Astrocyte of the spinal cord (primary cell): Measurements from ENCODE around the gene LBH.

Experiments used
- DNase-seq: peaks from one replicate; pipeline ENCODE4 v3.0.0; 2011; ENCODE audit warnings: low read depth, low spot score
- H3K4me3 ChIP-seq: 2 replicates; pipeline ENCODE4 v1.5.1; 2011; ENCODE audit warnings: low read depth, mild to moderate bottlenecking, low read length, moderate library complexity
- in situ Hi-C: cut with HindIII; loops from 2 replicates; pipeline ENCODE4 v1.10.0; 2017; ENCODE audit warnings: low sequenced_read_pairs
- TF ChIP-seq, protein P1 (sequence below): IDR thresholded peaks from 2 replicates; pipeline ENCODE4 v1.5.1; 2012; ENCODE audit warnings: low read depth, mild to moderate bottlenecking, low read length, inconsistent platforms

The LBH gene

DNA sequence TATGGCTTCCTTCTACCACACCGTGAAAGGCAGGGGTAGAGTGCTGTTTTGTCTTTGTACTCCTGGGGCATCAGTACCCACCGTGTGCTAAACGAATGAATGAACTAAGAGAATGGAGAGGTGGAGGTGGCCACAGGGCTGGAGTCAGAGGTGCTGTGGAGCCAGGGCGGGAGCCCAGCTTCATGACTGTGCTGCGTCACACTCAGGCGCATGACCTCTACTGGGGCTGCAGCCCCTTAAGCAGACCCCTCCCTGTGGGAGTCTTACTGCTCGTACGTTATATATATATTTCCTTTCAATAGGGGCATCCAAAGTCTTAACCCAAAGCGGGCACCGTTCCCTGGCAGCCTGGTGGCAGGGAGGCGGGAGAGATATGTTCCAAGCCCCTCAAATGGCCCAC lies 18.0 kb upstream of the LBH start:
- H3K4me3 ChIP-seq = no peak overlapping the region
- DNase-seq = no peak
- in situ Hi-C loops = no loop called here
- TF ChIP-seq, protein P1, sequence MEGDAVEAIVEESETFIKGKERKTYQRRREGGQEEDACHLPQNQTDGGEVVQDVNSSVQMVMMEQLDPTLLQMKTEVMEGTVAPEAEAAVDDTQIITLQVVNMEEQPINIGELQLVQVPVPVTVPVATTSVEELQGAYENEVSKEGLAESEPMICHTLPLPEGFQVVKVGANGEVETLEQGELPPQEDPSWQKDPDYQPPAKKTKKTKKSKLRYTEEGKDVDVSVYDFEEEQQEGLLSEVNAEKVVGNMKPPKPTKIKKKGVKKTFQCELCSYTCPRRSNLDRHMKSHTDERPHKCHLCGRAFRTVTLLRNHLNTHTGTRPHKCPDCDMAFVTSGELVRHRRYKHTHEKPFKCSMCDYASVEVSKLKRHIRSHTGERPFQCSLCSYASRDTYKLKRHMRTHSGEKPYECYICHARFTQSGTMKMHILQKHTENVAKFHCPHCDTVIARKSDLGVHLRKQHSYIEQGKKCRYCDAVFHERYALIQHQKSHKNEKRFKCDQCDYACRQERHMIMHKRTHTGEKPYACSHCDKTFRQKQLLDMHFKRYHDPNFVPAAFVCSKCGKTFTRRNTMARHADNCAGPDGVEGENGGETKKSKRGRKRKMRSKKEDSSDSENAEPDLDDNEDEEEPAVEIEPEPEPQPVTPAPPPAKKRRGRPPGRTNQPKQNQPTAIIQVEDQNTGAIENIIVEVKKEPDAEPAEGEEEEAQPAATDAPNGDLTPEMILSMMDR = no peak

DNA sequence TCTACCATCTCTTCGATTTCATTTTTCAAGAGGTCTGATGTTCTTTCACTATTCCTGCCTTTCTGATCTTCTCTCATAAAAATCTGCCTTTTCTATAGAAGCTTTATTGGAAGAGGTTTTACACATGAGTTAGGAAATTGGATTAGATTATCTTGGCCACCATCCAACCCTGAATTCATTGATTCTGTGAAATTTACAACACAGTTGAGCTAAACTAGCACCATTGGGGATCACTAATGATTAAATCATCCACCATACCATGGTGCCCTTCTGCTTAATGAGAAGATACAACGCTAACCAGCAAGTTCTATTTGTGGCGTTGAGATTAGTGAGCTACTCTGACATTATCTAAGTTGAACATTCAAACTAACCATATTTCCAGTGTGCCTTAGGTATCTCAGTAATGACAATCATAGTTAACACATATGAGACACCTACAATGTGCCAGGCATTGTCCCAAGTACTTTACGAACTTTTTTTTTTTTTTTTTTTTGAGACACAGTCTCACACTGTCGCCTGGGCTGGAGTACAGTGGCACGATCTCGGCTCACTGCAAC lies 17.3 kb upstream of the LBH start:
- in situ Hi-C loops = no loop called here
- no peak for DNase-seq
- no peak overlapping the region for H3K4me3 ChIP-seq
- TF ChIP-seq, protein P1 = no peak

DNA sequence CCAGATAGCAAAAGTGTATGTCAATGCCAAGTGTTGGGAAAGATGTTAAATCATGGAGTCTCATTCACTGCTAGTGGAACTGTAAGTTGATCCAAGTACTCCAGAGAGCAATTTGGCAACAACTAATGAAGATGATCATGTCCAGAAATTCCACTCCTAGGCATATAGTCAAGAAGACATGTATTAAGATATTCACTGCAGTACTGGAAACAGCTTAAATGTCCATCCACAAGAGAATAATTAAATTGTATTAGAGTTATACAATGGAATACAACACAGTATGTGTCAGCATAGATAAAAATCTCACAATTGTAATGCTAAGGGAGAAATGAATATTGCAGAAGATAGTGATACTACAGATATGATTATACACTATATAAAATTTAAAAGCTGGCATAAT lies 15.2 kb upstream of the LBH start:
- TF ChIP-seq, protein P1 = no peak
- in situ Hi-C loops = no loop called here
- H3K4me3 ChIP-seq = no peak overlapping the region
- no peak for DNase-seq

DNA sequence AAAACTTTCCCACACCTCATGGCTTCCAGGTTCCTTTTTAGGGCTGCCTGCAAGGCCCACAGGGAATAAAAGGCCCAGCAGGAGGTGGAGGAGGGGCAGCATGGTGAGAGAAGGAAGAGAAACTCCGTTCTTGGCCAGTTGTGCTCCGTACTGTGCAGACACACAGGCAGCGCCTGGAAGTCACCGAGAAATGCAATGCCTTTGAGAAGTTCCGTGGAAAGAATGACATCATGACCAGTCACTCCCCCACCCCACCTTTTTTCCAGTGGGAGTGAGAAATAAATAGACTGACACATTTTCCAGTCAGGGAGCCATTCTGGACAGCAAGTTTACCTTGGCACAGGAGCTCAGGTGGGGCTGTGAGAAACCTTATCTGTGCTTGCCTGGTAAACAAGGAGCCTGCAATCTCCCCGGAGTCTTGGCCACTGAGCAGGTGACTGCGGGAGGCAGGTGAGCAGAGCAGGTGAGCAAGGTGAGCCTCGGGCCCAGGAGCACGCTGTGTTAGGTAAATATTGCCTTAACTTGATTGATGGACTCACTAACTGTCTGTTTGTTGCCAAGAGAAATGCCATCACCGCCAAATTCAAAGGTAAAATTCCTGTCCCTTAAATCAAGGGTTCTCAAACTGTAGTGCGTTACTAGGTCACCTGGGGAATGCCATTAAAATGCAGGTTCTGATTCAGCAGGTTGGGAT lies 13.5 kb upstream of the LBH start:
- no peak overlapping the region for H3K4me3 ChIP-seq
- in situ Hi-C loops = no loop called here
- TF ChIP-seq, protein P1 = no peak
- no peak for DNase-seq

DNA sequence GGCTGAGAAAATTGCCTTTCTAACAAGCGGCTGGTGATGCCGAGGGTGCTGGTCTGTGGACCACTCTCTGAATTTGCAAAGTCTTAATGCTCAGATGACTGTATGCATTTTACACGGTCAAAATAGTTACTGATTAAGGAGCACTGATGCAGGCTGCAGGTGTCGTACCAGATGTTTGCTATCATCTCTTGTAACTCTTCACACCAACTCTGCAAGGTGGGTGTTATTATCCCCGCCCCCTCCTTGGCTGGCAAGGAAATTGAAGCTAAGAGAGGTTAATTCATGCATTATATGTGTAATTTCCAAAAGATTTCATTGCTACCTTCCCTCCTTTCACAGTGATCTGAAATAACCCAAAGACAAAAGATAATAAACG lies 13.0 kb upstream of the LBH start:
- DNase-seq = no peak
- in situ Hi-C loops = no loop called here
- H3K4me3 ChIP-seq = no peak overlapping the region
- TF ChIP-seq, protein P1 = no peak

DNA sequence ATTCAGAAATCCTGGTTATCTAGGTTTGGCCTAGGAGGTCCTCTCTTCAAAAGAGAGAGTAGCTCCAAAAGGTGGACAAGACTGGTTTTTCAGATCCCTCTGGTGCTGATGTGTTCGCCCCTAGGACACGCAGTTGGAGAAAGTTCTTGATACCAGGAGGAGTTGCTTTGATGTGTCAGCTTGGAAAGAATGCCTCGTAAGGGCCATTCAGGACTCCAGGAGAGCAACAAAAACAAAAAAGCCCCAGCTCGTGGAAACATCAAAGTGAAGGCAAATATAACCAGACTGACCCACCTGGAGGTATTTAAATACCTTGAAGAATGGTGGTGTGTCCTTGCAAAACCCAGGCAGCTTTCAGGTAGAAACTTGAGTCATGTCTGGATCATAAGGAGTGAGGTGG lies 12.5 kb upstream of the LBH start:
- DNase-seq = no peak
- in situ Hi-C loops = no loop called here

More for the DNA sequence above, 12.5 kb upstream of the LBH start:
- H3K4me3 ChIP-seq = no peak overlapping the region
- TF ChIP-seq, protein P1 = no peak
